Body of pancreas (tissue), 4 donors: Measurements from ENCODE around the gene HERPUD1. TPM values are rescaled to one million over a fixed set of nuclear protein-coding genes. Genes with fewer than 3 reads are reported as not detected.
"Not testable (repeated sequence)": the region's sequence is repeated elsewhere in the genome, so short reads cannot be mapped to it uniquely, and the experiment has no call there.

Experiments
- ATAC-seq: fragments of 150-250 bp; one replicate; pipeline ENCODE4 v1.9.1; 2016
- DNase-seq, 4 donors: peaks; one replicate each; pipeline ENCODE4 v3.0.0-alpha.2; 2019
- H3K27ac ChIP-seq, 4 donors: fragments of 200-600 bp; sonication (generic); 1 replicate in 3 of 4; 2 replicates in 1 of 4; pipeline versions ENCODE4 v1.5.1 to v1.6.1; 2016 to 2019; ENCODE audit warnings: mild to moderate bottlenecking in 1 of 4, mixed read lengths in 1 of 4, moderate library complexity in 1 of 4
- H3K27me3 ChIP-seq, 2 donors: fragments of 200-600 bp; sonication (generic); one replicate each; pipeline ENCODE4 v1.6.0; 2016; ENCODE audit warnings: mild to moderate bottlenecking in 1 of 2
- H3K36me3 ChIP-seq, 2 donors: fragments of 200-600 bp; sonication (generic); replicated peaks in 1 of 2; 2 replicates each; pipeline ENCODE4 v1.5.1; 2016; ENCODE audit warnings: low read depth in 2 of 2; ENCODE audit not compliant: insufficient read depth in 1 of 2
- H3K4me1 ChIP-seq: fragments of 200-600 bp; sonication (generic); one replicate; pipeline ENCODE4 v1.6.0; 2016
- H3K4me3 ChIP-seq, 2 donors: fragments of 200-600 bp; sonication (generic); 1 replicate in 1 of 2; 2 replicates in 1 of 2; pipeline ENCODE4 v1.5.1; 2016 to 2019
- H3K9me3 ChIP-seq, 3 donors: fragments of 200-600 bp; sonication (generic); 1 replicate in 2 of 3; 2 replicates in 1 of 3; pipeline ENCODE4 v1.5.1; 2016
- POLR2A ChIP-seq, 3 donors: fragments of 450-650 bp; IDR thresholded peaks; one replicate each; pipeline ENCODE4 v1.6.1; 2016; ENCODE audit warnings: antibody characterized with exemption in 3 of 3, mild to moderate bottlenecking in 2 of 3
- WGBS, 2 donors: methylation state at CpG; one replicate each; pipeline ENCODE4 v1.1.5; 2017; 5-methylcytosine and 5-hydroxymethylcytosine counted together
- intact Hi-C: fragments of 100-400 bp; cut with DNase I; formaldehyde crosslinking; loops from one replicate; pipeline ENCODE4 v1.15.1; 2023
- total RNA-seq, 2 donors: library from RNA; depleted of rRNA; stranded (reverse); fragments of >200 nt; gene quantifications; one replicate each; pipeline ENCODE4 v1.1.0, GENCODE V29; 2016
- TF ChIP-seq, protein P1 (sequence below), 7 experiments: fragments of 450-650 bp in 4 of 7; fragments of 200-600 bp in 3 of 7; sonication (generic) in 3 of 7; IDR thresholded peaks; one replicate each; pipeline ENCODE4 v1.5.1; 2016 to 2019; ENCODE audit warnings: antibody characterized with exemption in 7 of 7

HERPUD1 gene
- total RNA-seq, 2 donors from 2014 or later: 211 to 293 TPM

- peaks cover 11 to 15% of the 10 kb centered on the region in 2 donors for H3K36me3 ChIP-seq
- intact Hi-C loops: no loop called here
- peaks cover 56% of the 10 kb centered on the region for H3K4me1 ChIP-seq
- no peaks in the 10 kb centered on the region for H3K27me3 ChIP-seq
- no peak for TF ChIP-seq POLR2A (IDR thresholded peaks at IDR 0.05)
- TF ChIP-seq, protein P1, sequence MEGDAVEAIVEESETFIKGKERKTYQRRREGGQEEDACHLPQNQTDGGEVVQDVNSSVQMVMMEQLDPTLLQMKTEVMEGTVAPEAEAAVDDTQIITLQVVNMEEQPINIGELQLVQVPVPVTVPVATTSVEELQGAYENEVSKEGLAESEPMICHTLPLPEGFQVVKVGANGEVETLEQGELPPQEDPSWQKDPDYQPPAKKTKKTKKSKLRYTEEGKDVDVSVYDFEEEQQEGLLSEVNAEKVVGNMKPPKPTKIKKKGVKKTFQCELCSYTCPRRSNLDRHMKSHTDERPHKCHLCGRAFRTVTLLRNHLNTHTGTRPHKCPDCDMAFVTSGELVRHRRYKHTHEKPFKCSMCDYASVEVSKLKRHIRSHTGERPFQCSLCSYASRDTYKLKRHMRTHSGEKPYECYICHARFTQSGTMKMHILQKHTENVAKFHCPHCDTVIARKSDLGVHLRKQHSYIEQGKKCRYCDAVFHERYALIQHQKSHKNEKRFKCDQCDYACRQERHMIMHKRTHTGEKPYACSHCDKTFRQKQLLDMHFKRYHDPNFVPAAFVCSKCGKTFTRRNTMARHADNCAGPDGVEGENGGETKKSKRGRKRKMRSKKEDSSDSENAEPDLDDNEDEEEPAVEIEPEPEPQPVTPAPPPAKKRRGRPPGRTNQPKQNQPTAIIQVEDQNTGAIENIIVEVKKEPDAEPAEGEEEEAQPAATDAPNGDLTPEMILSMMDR (IDR thresholded peaks at IDR 0.05): no peak
- ATAC-seq (no peak), DNase-seq (peak in 1 of 4 donors; percentile 4)
- WGBS, 2 donors: 8 to 9% methylated on average over 8 of the region's 8 CpGs
- peak overlapping the region; percentile 76 to 95 for H3K4me3 ChIP-seq
- no peaks in the 10 kb centered on the region for H3K9me3 ChIP-seq
- peak overlapping the region; percentile 97 to 99 (median 98) for H3K27ac ChIP-seq
Measured at GRCh38 chr16:56933828-56934598, 2.1 kb downstream of the HERPUD1 start.

- peaks cover 17% of the 10 kb centered on the region in 2 donors for H3K36me3 ChIP-seq
- intact Hi-C loops, H3K27me3 ChIP-seq, ATAC-seq, DNase-seq, H3K9me3 ChIP-seq: not testable (repeated sequence)
- peaks cover 63% of the 10 kb centered on the region for H3K4me1 ChIP-seq
- H3K4me3 ChIP-seq: peak overlapping the region; percentile 76 to 95
- H3K27ac ChIP-seq: peak overlapping the region; percentile 27 to 99 (median 98)
- 25 to 27% methylated on average over 7 to 8 of the region's 8 CpGs for WGBS, 2 donors
Measured at GRCh38 chr16:56934599-56935145, 2.7 kb downstream of the HERPUD1 start.

GRCh38 chr16:56935201-56935600, 3.3 kb downstream of the HERPUD1 start:
- peaks cover 64% of the 10 kb centered on the region for H3K4me1 ChIP-seq
- peak overlapping the region in 3 of 4 donors; percentile 97 to 99 (median 99) for H3K27ac ChIP-seq
- peak in 1 of 4 donors; percentile 1 for DNase-seq
- H3K36me3 ChIP-seq: peaks cover 20 to 22% of the 10 kb centered on the region in 2 donors
- ATAC-seq: no peak
- H3K27me3 ChIP-seq: no peaks in the 10 kb centered on the region
- intact Hi-C loops: no loop called here
- no peaks in the 10 kb centered on the region for H3K9me3 ChIP-seq
- WGBS, 2 donors: 9 to 17% methylated on average over 5 of the region's 5 CpGs
- TF ChIP-seq, protein P1 (IDR thresholded peaks at IDR 0.05): no peak
- TF ChIP-seq POLR2A (IDR thresholded peaks at IDR 0.05): peak in 1 of 3 donors; percentile 17
- H3K4me3 ChIP-seq: peak overlapping the region in 1 of 2 donors; percentile 76

- Histone ChIP-seq H3K4me3 (peak overlapping the region; percentile 1 to 8), H3K9me3 (no peaks in the 10 kb centered on the region), H3K4me1 (peaks cover 63% of the 10 kb centered on the region), H3K36me3 (peaks cover 29 to 32% of the 10 kb centered on the region in 2 donors), H3K27ac (peak overlapping the region in 1 of 4 donors; percentile 33), H3K27me3 (no peaks in the 10 kb centered on the region)
- ATAC-seq: no peak
- no peak for DNase-seq
- 23 to 26% methylated on average over 5 of the region's 5 CpGs for WGBS, 2 donors
- TF ChIP-seq POLR2A (IDR thresholded peaks at IDR 0.05): peak in 1 of 3 donors; percentile 5
- TF ChIP-seq, protein P1 (IDR thresholded peaks at IDR 0.05): no peak
- intact Hi-C loops: no loop called here
Measured at GRCh38 chr16:56936491-56936890, 4.5 kb downstream of the HERPUD1 start.

GRCh38 chr16:56936950-56937349, 5.0 kb downstream of the HERPUD1 start:
- peaks cover 63% of the 10 kb centered on the region for H3K4me1 ChIP-seq
- H3K27me3 ChIP-seq: no peaks in the 10 kb centered on the region
- 29 to 46% methylated on average over 5 of the region's 5 CpGs for WGBS, 2 donors
- peak in 1 of 3 donors; percentile 3 for TF ChIP-seq POLR2A (IDR thresholded peaks at IDR 0.05)
- TF ChIP-seq, protein P1 (IDR thresholded peaks at IDR 0.05): no peak
- intact Hi-C loops: no loop called here
- H3K36me3 ChIP-seq: peaks cover 31 to 33% of the 10 kb centered on the region in 2 donors
- ATAC-seq (no peak), DNase-seq (no peak)
- peak overlapping the region; percentile 1 to 8 for H3K4me3 ChIP-seq
- H3K9me3 ChIP-seq: no peaks in the 10 kb centered on the region
- peak overlapping the region in 3 of 4 donors; percentile 20 to 35 (median 33) for H3K27ac ChIP-seq
